Coronary artery (tissue), 2 donors: ENCODE measurements around the gene NAA80.

Source experiments
- DNase-seq: peaks from one replicate; pipeline ENCODE4 v3.0.0-alpha.2; 2017; ENCODE audit warnings: low spot score
- H3K27ac ChIP-seq, 2 donors: fragments of 200-600 bp; sonication (generic); one replicate each; pipeline ENCODE4 v1.5.1; 2016 to 2019
- H3K4me3 ChIP-seq: fragments of 200-600 bp; sonication (generic); 2 replicates; pipeline ENCODE4 v1.5.1; 2016; ENCODE audit warnings: mild to moderate bottlenecking, moderate library complexity
- CTCF ChIP-seq: fragments of 200-600 bp; sonication (generic); IDR thresholded peaks from one replicate; pipeline ENCODE4 v1.5.1; 2019; ENCODE audit warnings: antibody characterized with exemption

Gene NAA80

GRCh38 chr3:50294492-50295403 lies 4.5 kb downstream of the NAA80 start:
- H3K4me3 ChIP-seq = no peak overlapping the region
- H3K27ac ChIP-seq = no peak overlapping the region
- DNase-seq = peak; percentile 74
- no peak for TF ChIP-seq CTCF

GRCh38 chr3:50294089-50294488 lies 5.1 kb downstream of the NAA80 start:
- no peak overlapping the region for H3K27ac ChIP-seq
- no peak for TF ChIP-seq CTCF
- no peak for DNase-seq
- H3K4me3 ChIP-seq = no peak overlapping the region

GRCh38 chr3:50293079-50293801 lies 6.0 kb downstream of the NAA80 start:
- TF ChIP-seq CTCF = no peak
- peak overlapping the region; percentile 88 to 89 for H3K27ac ChIP-seq
- peak; percentile 72 for DNase-seq
- peak overlapping the region; percentile 94 for H3K4me3 ChIP-seq

GRCh38 chr3:50292159-50293078 lies 6.8 kb downstream of the NAA80 start, which contains the start of gene IFRD2:
IFRD2 (minus strand) TSS chr3:50292429; CDS start chr3:50292274, 155 bp downstream.
- peak; percentile 98 for DNase-seq
- Histone ChIP-seq H3K27ac (peak within 1 kb of the TSS; percentile 88 to 89), H3K4me3 (peak within 1 kb of the TSS; percentile 94)
- TF ChIP-seq CTCF = no peak

- Histone ChIP-seq H3K27ac (no peak overlapping the region), H3K4me3 (no peak overlapping the region)
- peak; percentile 75 for DNase-seq
Observed at GRCh38 chr3:50290161-50290641, 9.0 kb downstream of the NAA80 start.

More at GRCh38 chr3:50290161-50290641, 9.0 kb downstream of the NAA80 start:
- no peak for TF ChIP-seq CTCF
